H9 (cell line): ENCODE results near the gene FATE1. TPM values are rescaled to one million over a fixed set of nuclear protein-coding genes. Genes with fewer than 3 reads are reported as not detected.

Experiments used
- DNase-seq: peaks from one replicate; pipeline ENCODE4 v3.0.0-alpha.2; 2017
- H2AFZ ChIP-seq: one replicate; pipeline ENCODE4 v1.6.1; 2013; ENCODE audit warnings: mild to moderate bottlenecking, low read length, control low read depth, moderate library complexity
- H2AK5ac ChIP-seq: 2 replicates; pipeline ENCODE4 v1.6.1; 2013; ENCODE audit warnings: low read length, control low read depth, mixed read lengths; ENCODE audit not compliant: insufficient read length
- H2BK120ac ChIP-seq: one replicate; pipeline ENCODE4 v1.6.1; 2013; ENCODE audit warnings: low read depth, mild to moderate bottlenecking, low read length, control low read depth, inconsistent platforms; ENCODE audit not compliant: poor library complexity, severe bottlenecking
- H2BK12ac ChIP-seq: 2 replicates; pipeline ENCODE4 v1.6.1; 2013; ENCODE audit warnings: low read length, control low read depth, mixed read lengths, low read depth; ENCODE audit not compliant: insufficient read length
- H2BK15ac ChIP-seq: 2 replicates; pipeline ENCODE4 v1.6.1; 2013; ENCODE audit warnings: low read depth, low read length, control low read depth
- H2BK20ac ChIP-seq: one replicate; pipeline ENCODE4 v1.6.1; 2013; ENCODE audit warnings: low read depth, mild to moderate bottlenecking, low read length, control low read depth, inconsistent platforms; ENCODE audit not compliant: poor library complexity, severe bottlenecking
- H2BK5ac ChIP-seq: 2 replicates; pipeline ENCODE4 v1.6.1; 2013; ENCODE audit warnings: low read length, control low read depth, mixed read lengths; ENCODE audit not compliant: insufficient read length
- H3K14ac ChIP-seq: 2 replicates; pipeline ENCODE4 v1.6.1; 2013; ENCODE audit warnings: low read length, control low read depth; ENCODE audit not compliant: insufficient read depth
- H3K18ac ChIP-seq: 2 replicates; pipeline ENCODE4 v1.6.1; 2013; ENCODE audit warnings: low read depth, mild to moderate bottlenecking, mixed read lengths, low read length, control low read depth; ENCODE audit not compliant: insufficient read length
- H3K23ac ChIP-seq: 2 replicates; pipeline ENCODE4 v1.6.1; 2013; ENCODE audit warnings: low read length, control low read depth, mixed read lengths, low read depth; ENCODE audit not compliant: insufficient read length
- H3K23me2 ChIP-seq: 2 replicates; pipeline ENCODE4 v1.6.1; 2013; ENCODE audit warnings: low read depth, mild to moderate bottlenecking, mixed read lengths, low read length, control low read depth; ENCODE audit not compliant: insufficient read length, poor library complexity, severe bottlenecking
- H3K27ac ChIP-seq: 2 replicates; pipeline ENCODE4 v1.5.1; 2013; ENCODE audit warnings: low read length, control low read depth, mixed read lengths, low read depth; ENCODE audit not compliant: insufficient read length
- H3K27me3 ChIP-seq: 2 replicates; pipeline ENCODE4 v1.6.1; 2013; ENCODE audit warnings: low read length, control low read depth, inconsistent platforms; ENCODE audit not compliant: insufficient read depth
- H3K4ac ChIP-seq: 2 replicates; pipeline ENCODE4 v1.6.1; 2013; ENCODE audit warnings: low read depth, mild to moderate bottlenecking, control low read depth, inconsistent platforms, low read length, moderate library complexity
- H3K4me1 ChIP-seq: 2 replicates; pipeline ENCODE4 v1.6.1; 2013; ENCODE audit warnings: low read length, control low read depth, inconsistent platforms; ENCODE audit not compliant: insufficient read depth
- H3K4me2 ChIP-seq: 2 replicates; pipeline ENCODE4 v1.6.1; 2013; ENCODE audit warnings: low read length, control low read depth, mixed read lengths; ENCODE audit not compliant: insufficient read length, insufficient read depth
- H3K56ac ChIP-seq: 2 replicates; pipeline ENCODE4 v1.6.1; 2013; ENCODE audit warnings: low read depth, mild to moderate bottlenecking, mixed read lengths, low read length, control low read depth; ENCODE audit not compliant: insufficient read length
- H3K79me1 ChIP-seq: 2 replicates; pipeline ENCODE4 v1.6.1; 2013; ENCODE audit warnings: low read depth, mild to moderate bottlenecking, moderate library complexity, low read length, control low read depth, inconsistent platforms; ENCODE audit not compliant: insufficient read depth, poor library complexity, severe bottlenecking
- H3K79me2 ChIP-seq: 2 replicates; pipeline ENCODE4 v1.6.1; 2013; ENCODE audit warnings: low read length, control low read depth, inconsistent platforms; ENCODE audit not compliant: insufficient read depth
- H3K9ac ChIP-seq: 2 replicates; pipeline ENCODE4 v1.6.1; 2013; ENCODE audit warnings: low read length, control low read depth, mixed read lengths; ENCODE audit not compliant: insufficient read length; ENCODE audit errors: extremely low read depth
- H3K9me3 ChIP-seq: one replicate; pipeline ENCODE4 v1.6.1; 2013; ENCODE audit warnings: low read depth, low read length, inconsistent platforms; ENCODE audit not compliant: control insufficient read depth
- H3T11ph ChIP-seq: one replicate; pipeline ENCODE4 v1.6.1; 2013; ENCODE audit warnings: mild to moderate bottlenecking, low read length, control low read depth, inconsistent platforms
- H4K20me1 ChIP-seq: one replicate; pipeline ENCODE4 v1.6.1; 2013; ENCODE audit not compliant: control insufficient read depth, insufficient read length, insufficient read depth
- H4K5ac ChIP-seq: 2 replicates; pipeline ENCODE4 v1.6.1; 2013; ENCODE audit warnings: low read depth, mild to moderate bottlenecking, mixed read lengths, low read length, control low read depth; ENCODE audit not compliant: insufficient read length
- H4K8ac ChIP-seq: replicated peaks from 2 replicates; pipeline ENCODE4 v1.6.1; 2013; ENCODE audit warnings: low read length, control low read depth, mixed read lengths, low read depth; ENCODE audit not compliant: insufficient read length
- H4K91ac ChIP-seq: 2 replicates; pipeline ENCODE4 v1.6.1; 2013; ENCODE audit warnings: low read depth, mild to moderate bottlenecking, moderate library complexity, mixed read lengths, low read length, control low read depth; ENCODE audit not compliant: insufficient read length
- H3K27ac Mint-ChIP-seq, 3 experiments: 2 replicates in 2 of 3; 3 replicates in 1 of 3; pipeline ENCODE4 v1.8.0; 2020 to 2021; ENCODE audit warnings: mixed read lengths in 3 of 3, mild to moderate bottlenecking in 1 of 3, moderate library complexity in 1 of 3
- H3K27me3 Mint-ChIP-seq: 2 replicates; pipeline ENCODE4 v1.8.0; 2021; ENCODE audit warnings: low read depth, mild to moderate bottlenecking, moderate library complexity, mixed read lengths
- H3K36me3 Mint-ChIP-seq, 3 experiments: 2 replicates in 2 of 3; 3 replicates in 1 of 3; pipeline ENCODE4 v1.8.0; 2020 to 2021; ENCODE audit warnings: low read depth in 3 of 3, mixed read lengths in 3 of 3; ENCODE audit not compliant: insufficient read depth in 1 of 3
- H3K4me1 Mint-ChIP-seq, 2 experiments: 2 replicates each; pipeline ENCODE4 v1.8.0; 2020; ENCODE audit warnings: mixed read lengths in 2 of 2
- H3K4me3 Mint-ChIP-seq, 2 experiments: 2 replicates in 1 of 2; 3 replicates in 1 of 2; pipeline ENCODE4 v1.8.0; 2020 to 2021; ENCODE audit warnings: mild to moderate bottlenecking in 2 of 2, mixed read lengths in 2 of 2, moderate library complexity in 1 of 2
- H3K9me3 Mint-ChIP-seq, 2 experiments: 2 replicates in 1 of 2; 3 replicates in 1 of 2; pipeline ENCODE4 v1.8.0; 2020; ENCODE audit warnings: mild to moderate bottlenecking in 2 of 2, mixed read lengths in 2 of 2, moderate library complexity in 1 of 2
- CTCF ChIP-seq: fragments of 200-600 bp; sonication (generic); conservative IDR thresholded peaks from 3 replicates; pipeline ENCODE4 v1.8.0; 2021; ENCODE audit warnings: antibody characterized with exemption, mild to moderate bottlenecking
- WGBS: extraction: QIAGEN DNeasy Blood & Tissue Kit; methylation state at CpG from one replicate; pipeline ENCODE4 v1.1.7; 2013; ENCODE audit warnings: missing lambda C conversion rate, low lambda C conversion rate, mixed read lengths; ENCODE audit not compliant: insufficient read length; ENCODE audit errors: extremely low coverage; 5-methylcytosine and 5-hydroxymethylcytosine counted together
- total RNA-seq: library from RNA; stranded (reverse); gene quantifications from 2 replicates; pipeline ENCODE4 v1.2.1, GENCODE V29; 2021

FATE1 gene
- total RNA-seq, 1 experiment from 2014 or later: not detected

DNA sequence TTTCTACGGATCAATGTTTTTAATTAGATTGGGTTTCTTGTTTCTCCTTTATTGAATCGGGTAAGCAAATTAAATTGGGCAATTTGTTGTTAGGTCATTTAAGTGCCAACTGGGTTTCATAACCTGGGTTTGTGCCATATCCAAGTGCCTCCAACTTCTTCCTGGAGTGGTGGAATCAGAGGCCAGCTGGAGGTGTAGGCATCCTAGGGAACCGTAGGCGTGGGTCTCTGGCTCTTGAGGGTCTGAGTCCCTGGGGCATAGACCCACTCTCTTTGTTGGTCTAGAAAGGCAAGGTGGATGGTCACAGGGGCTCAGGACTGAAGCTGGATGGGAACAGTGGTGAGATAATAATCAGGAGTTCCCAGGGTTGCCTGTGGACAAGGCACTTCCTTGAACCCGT lies 37.0 kb downstream of the FATE1 start:
- no CpG with 5 or more reads among the region's 5 CpGs for WGBS
- peaks cover 12 to 14% of the 10 kb centered on the region in 2 experiments for H3K4me1 Mint-ChIP-seq

More for the DNA sequence above, 37.0 kb downstream of the FATE1 start:
- H2BK20ac ChIP-seq: no peak overlapping the region
- no peak overlapping the region for H2AK5ac ChIP-seq
- no peak overlapping the region for H3T11ph ChIP-seq
- no peak overlapping the region for H4K91ac ChIP-seq
- no peaks in the 10 kb centered on the region for H3K79me1 ChIP-seq
- peaks cover 0 to 2% (median 0%) of the 10 kb centered on the region in 3 experiments; a peak in 2 of 7 replicates for H3K36me3 Mint-ChIP-seq
- no peak overlapping the region for H4K5ac ChIP-seq
- H3K56ac ChIP-seq: no peak overlapping the region
- H2AFZ ChIP-seq: no peak overlapping the region
- no peak overlapping the region for H3K4me3 Mint-ChIP-seq
- H3K27ac ChIP-seq: no peak overlapping the region
- H2BK12ac ChIP-seq: no peak overlapping the region
- H3K27me3 Mint-ChIP-seq: peaks cover 16% of the 10 kb centered on the region
- no peak overlapping the region for H3K18ac ChIP-seq
- H3K4me1 ChIP-seq: no peaks in the 10 kb centered on the region
- no peak for TF ChIP-seq CTCF
- peaks cover 2% of the 10 kb centered on the region for H3K23me2 ChIP-seq
- H3K27ac Mint-ChIP-seq: no peak overlapping the region
- no peaks in the 10 kb centered on the region for H3K79me2 ChIP-seq
- no peaks in the 10 kb centered on the region for H4K20me1 ChIP-seq
- no peaks in the 10 kb centered on the region for H3K27me3 ChIP-seq
- H3K9me3 Mint-ChIP-seq: peaks cover 65 to 81% of the 10 kb centered on the region in 2 experiments
- H3K23ac ChIP-seq: no peak overlapping the region
- H2BK5ac ChIP-seq: no peak overlapping the region
- no peak overlapping the region for H3K4me2 ChIP-seq
- H3K14ac ChIP-seq: no peak overlapping the region
- peaks cover 43% of the 10 kb centered on the region for H3K9me3 ChIP-seq
- H2BK120ac ChIP-seq: no peak overlapping the region
- no peak overlapping the region for H2BK15ac ChIP-seq
- no peak for DNase-seq
- no peak overlapping the region for H3K4ac ChIP-seq
- H3K9ac ChIP-seq: no peak overlapping the region
- no peak overlapping the region for H4K8ac ChIP-seq
